ENCODE results near the gene CCDC92. TPM values are rescaled to one million over a fixed set of nuclear protein-coding genes. Genes with fewer than 3 reads are reported as not detected.

The CCDC92 gene
- total RNA-seq, 1 donor from 2014 or later: 48.6 TPM

DNA sequence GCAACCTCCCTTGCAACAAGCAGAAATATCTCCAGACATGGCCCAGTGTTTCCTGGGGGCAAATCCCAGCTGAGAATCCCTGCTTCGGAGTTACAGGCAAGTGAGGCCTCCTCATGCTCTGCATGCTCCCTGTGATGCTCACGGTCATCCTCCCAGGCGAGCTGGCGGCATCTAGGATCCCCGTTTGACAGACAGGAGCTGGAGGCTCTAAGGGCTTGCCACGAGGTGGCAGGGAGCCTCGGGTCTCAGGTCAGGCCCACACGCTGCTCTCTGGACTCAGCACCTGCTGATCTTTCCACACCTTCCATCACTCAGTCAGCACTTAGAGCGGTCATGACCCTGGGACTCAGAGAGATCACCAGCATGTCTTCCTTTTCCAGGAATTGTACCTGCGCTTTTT lies 79.8 kb downstream of the CCDC92 start:
- H3K27me3 ChIP-seq: no peaks in the 10 kb centered on the region
- no peaks in the 10 kb centered on the region for H3K9me3 ChIP-seq
- intact Hi-C loops (cut with DNase I): no loop called here
- no peak overlapping the region for H3K4me3 ChIP-seq
- TF ChIP-seq, protein P1, sequence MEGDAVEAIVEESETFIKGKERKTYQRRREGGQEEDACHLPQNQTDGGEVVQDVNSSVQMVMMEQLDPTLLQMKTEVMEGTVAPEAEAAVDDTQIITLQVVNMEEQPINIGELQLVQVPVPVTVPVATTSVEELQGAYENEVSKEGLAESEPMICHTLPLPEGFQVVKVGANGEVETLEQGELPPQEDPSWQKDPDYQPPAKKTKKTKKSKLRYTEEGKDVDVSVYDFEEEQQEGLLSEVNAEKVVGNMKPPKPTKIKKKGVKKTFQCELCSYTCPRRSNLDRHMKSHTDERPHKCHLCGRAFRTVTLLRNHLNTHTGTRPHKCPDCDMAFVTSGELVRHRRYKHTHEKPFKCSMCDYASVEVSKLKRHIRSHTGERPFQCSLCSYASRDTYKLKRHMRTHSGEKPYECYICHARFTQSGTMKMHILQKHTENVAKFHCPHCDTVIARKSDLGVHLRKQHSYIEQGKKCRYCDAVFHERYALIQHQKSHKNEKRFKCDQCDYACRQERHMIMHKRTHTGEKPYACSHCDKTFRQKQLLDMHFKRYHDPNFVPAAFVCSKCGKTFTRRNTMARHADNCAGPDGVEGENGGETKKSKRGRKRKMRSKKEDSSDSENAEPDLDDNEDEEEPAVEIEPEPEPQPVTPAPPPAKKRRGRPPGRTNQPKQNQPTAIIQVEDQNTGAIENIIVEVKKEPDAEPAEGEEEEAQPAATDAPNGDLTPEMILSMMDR (IDR thresholded peaks at IDR 0.05): no peak
- no peaks in the 10 kb centered on the region for H3K4me1 ChIP-seq
- H3K27ac ChIP-seq: no peak overlapping the region
- DNase-seq (no peak), ATAC-seq (no peak)
- no peaks in the 10 kb centered on the region for H3K36me3 ChIP-seq

- intact Hi-C loops (cut with DNase I): no loop called here
- TF ChIP-seq, protein P1 (IDR thresholded peaks at IDR 0.05): no peak
- DNase-seq: no peak
- H3K27ac ChIP-seq: no peak overlapping the region
- H3K27me3 ChIP-seq: no peaks in the 10 kb centered on the region
- ATAC-seq: no peak
- H3K9me3 ChIP-seq: no peaks in the 10 kb centered on the region
- no peaks in the 10 kb centered on the region for H3K4me1 ChIP-seq
- no peaks in the 10 kb centered on the region for H3K36me3 ChIP-seq
- no peak overlapping the region for H3K4me3 ChIP-seq
These were observed 80.5 kb downstream of the CCDC92 start for GRCh38 chr12:123892180-123892559.

- intact Hi-C loops (cut with DNase I): no loop called here
- no peak overlapping the region for H3K4me3 ChIP-seq
- H3K27me3 ChIP-seq: no peaks in the 10 kb centered on the region
- no peaks in the 10 kb centered on the region for H3K36me3 ChIP-seq
- DNase-seq: no peak
- TF ChIP-seq, protein P1 (IDR thresholded peaks at IDR 0.05): no peak
- no peak overlapping the region for H3K27ac ChIP-seq
- no peak for ATAC-seq
- no peaks in the 10 kb centered on the region for H3K9me3 ChIP-seq
- H3K4me1 ChIP-seq: no peaks in the 10 kb centered on the region
These were observed 81.0 kb downstream of the CCDC92 start for GRCh38 chr12:123891516-123892179.

- Histone ChIP-seq H3K27me3 (no peaks in the 10 kb centered on the region), H3K4me1 (no peaks in the 10 kb centered on the region), H3K9me3 (no peaks in the 10 kb centered on the region), H3K27ac (no peak overlapping the region), H3K4me3 (no peak overlapping the region), H3K36me3 (no peaks in the 10 kb centered on the region)
- ATAC-seq (no peak), DNase-seq (no peak)
- intact Hi-C loops (cut with DNase I): no loop called here
- TF ChIP-seq, protein P1 (IDR thresholded peaks at IDR 0.05): no peak
These were observed 81.6 kb downstream of the CCDC92 start for GRCh38 chr12:123891011-123891410.

GRCh38 chr12:123890536-123890902 lies 82.1 kb downstream of the CCDC92 start:
- H3K36me3 ChIP-seq: no peaks in the 10 kb centered on the region
- no peak overlapping the region for H3K27ac ChIP-seq
- no peaks in the 10 kb centered on the region for H3K9me3 ChIP-seq
- no peaks in the 10 kb centered on the region for H3K4me1 ChIP-seq
- intact Hi-C loops (cut with DNase I): no loop called here
- ATAC-seq: no peak
- no peaks in the 10 kb centered on the region for H3K27me3 ChIP-seq
- no peak for DNase-seq
- H3K4me3 ChIP-seq: no peak overlapping the region
- TF ChIP-seq, protein P1 (IDR thresholded peaks at IDR 0.05): no peak

Data from upper lobe of right lung (tissue), 1 donor.